GM19452 (cell line): Measurements from ENCODE around the gene MAP3K14.
A peak's percentile ranks its signal among the peaks of the same experiment; 100 is the strongest.

Experiments
- ATAC-seq: cut with Tn5 transposase; IDR thresholded peaks from one replicate; pipeline ENCODE4 v1.9.1; 2021; ENCODE audit not compliant: unreplicated experiment

The MAP3K14 gene

DNA sequence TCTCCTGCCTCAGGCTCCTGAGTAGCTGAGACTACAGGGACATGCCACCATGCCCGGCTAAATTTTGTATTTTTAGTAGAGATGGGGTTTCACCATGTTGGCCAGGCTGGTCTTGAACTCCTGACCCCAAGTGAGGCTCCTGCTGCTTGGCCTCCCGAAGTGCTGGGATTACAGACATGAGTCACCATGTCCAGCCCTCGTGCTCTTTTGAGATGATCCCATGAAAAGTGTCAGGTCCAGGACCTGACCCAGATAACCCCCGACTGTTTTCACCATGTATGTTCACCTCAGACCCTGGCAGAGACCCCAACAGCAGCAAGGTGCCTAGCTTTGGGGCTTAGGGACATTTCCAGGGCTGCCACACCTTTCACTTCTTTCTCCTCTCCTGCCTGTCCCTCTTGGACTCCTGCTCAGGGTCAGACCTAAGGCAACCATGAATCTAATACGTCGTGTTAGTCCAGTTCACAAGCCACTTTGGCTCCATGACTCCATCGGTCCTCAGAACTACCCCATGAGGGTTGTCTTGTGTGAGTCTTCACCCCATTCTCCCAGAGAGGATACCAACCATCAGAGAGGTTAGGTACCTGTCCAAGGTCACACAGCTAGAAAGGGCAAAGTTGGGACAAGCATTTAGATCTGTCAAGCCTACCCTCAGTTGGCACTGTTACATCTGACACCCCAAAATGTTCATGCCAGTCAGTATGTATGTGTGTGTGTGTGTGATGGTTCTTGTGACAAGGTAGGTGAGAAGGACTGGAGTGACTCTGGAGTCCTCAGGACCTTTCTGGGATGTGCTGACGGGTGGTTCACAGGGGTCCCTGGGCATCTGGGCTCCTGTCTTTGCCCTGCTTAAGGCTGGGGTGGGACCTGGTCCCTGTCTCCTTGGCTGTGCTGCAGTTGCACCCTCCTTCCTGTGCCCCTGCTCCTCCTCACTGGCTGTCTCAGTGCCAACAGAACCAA lies 23.1 kb upstream of the MAP3K14 start:
- ATAC-seq = no peak

DNA sequence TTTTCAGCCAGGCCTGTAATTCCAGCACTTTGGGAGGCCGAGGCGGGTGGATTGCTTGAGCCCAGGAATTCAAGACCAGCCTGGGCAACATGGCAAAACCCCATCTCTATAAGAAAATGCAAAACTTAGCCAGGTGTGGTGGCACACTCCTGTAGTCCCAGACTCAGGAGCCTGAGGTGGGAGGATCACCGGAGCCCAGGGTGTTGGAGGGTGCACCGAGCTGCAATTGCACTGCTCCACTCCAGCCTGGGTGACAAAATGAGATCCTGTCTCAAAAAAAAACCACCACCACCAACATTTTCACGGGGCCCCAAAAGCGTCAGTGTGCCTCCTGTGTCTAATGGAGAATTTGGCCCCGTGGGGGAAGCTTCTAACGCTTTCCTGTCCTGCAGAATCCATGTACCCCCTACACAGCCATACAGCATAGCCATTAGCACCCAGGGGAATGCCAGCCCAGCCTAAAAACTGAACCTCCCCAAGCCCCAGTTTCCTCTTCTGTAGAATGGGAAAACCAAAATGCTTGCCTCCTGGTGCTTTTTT lies 22.2 kb upstream of the MAP3K14 start:
- no peak for ATAC-seq

DNA sequence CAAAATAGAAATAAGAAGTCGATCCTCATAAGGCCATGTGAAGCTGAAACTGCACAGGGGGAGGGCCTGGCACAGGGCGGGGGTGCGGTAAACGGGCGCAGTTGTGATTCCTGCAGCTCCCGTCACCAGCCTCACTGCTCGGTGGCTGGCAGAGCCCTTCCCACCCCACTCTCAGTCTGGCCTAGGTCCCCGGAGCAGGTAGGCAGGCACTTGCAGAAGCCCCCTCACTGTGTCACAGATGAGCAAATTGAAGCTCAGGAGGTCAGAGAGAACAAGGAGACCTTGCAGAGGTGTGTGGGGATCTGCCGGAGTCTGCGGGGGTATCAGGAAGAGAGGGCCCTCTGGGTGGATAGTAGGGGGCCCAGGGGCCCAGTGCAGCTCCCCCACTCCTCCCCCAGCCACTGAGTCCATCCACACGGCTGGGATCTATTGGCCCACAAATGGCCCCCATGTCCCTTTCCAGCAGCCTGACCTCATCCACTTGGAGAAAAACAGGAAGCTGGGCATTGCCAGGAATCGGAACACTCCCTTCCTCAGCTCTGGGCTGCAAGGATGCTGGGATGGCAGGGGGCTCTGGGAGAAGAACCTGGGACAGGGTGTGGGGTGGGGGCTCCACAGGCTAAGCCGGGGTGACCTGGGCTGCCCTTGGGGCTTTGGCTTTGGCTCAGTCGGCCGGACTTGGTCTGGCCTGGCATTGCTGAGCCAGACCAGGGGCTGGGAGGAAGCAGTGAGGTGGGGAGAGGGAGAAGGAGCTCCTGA lies 21.4 kb upstream of the MAP3K14 start:
- ATAC-seq = no peak

DNA sequence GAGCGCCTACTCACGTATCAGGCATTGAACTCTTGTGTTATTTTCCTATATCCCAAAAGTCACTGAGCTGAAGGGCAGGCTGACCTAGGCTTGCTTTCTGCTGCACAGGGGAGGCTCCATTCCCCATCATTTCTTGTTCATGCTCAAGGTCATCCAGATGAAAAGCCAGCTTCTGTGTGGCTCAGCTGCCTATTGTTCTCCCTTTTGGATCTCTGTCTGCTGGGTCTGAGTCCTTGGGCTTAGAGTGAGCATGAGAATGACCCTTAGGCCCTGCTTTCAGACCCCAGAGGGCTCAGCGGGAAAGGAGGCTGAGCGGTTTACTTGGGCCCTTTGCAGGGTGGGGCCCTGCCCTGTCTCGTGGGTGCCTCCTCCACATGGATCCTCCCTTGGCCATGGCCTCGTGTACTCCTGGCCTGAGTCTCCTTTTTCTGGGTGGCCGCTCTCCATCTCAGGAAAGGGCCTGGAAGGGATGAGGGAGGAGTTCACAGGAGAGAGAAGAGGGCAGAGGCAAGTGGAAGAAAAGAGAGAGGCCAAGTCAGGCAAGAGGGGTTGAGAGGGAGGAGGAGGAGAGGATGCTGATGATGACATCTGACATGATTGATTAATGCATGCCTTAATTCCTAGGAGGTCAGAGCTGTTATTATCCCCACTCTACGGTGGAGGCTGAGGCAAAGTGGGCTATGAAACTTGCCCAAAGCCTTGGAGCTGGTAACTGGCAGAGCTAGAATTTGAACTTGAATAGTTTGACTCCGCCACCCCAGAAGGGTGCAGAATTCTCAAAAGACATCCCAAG lies 19.8 kb upstream of the MAP3K14 start:
- no peak for ATAC-seq

DNA sequence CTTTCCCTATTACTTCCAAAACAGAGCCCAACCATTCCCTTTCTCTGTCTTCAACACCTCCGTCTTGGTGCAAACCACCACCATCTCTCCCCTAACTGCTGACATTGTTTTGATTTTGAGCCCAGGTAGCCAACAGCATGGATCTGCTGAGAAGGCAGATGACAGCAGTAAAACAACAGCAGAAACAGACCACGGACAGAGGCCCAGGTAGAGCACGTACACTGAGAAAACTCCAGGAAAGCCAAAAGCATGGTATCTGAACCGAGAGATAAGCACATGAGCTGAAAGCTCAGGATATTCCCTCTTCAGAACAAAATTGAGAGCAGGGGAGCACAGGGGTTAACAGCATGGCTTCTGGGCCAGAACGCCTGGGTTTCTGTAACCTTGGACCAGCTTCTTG lies 18.9 kb upstream of the MAP3K14 start:
- ATAC-seq = no peak

DNA sequence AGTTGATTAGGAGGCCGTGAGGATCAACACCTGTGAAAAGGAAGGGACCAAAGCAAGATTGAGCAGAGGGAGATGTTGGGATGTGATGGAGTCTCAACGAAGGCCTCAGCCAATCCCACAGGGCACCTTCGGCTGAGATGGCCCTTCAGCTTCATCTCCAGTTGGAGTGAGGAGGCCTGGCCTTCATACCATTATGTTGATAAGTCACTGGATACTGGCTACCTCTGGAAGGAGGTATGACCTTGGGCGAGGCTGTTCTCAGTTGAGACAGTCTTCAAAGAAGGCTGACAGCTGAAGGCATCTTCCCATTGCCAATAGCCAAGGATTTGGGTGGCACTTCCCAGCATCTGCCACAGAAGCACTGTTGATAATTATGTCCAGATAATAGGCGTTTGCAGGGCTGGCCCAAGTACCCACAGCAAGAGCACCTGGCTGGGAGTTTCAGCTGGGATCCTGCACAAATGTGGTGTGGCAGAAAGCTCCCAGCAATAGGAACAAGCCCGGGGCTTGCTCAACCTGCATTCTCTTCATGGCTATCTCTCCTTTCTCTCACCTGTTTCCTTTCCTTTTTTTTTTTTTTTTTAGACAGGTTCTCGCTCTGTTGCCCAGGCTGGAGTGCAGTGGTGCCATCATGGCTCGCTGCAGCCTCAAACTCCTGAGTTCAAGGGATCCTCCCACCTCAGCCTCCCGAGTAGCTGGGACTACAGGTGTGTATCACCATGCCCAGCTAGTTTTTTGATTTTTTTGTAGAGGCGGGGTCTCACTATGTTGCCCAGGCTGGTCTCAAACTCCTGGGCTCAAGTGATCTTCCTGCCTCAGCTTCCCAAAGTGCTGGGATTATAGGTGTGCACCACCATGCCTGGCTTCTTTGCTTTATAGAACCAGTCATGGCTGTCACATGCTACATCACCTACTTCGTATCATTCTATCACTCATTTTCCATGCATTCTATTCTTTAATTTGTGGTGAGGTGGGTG lies 18.2 kb upstream of the MAP3K14 start:
- no peak for ATAC-seq

DNA sequence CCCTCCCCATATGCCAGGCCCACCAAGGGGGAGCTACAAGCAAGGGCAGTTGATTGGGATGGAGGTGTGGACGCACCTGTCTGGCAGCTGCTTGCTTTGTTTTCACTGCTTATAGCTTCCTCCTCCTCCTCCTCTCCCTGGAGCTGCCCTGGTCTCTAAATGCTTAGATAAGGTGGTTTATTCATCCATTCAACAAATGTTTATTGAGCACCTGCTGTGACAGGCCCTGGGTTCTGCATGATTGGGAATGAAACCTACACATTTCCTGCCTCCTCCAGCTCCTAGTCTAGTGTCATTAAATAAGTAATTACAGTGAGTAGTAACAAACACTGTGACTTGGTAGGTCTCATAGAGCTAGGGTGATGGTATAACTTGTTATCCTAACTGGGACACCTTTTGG lies 17.4 kb upstream of the MAP3K14 start:
- ATAC-seq = no peak

DNA sequence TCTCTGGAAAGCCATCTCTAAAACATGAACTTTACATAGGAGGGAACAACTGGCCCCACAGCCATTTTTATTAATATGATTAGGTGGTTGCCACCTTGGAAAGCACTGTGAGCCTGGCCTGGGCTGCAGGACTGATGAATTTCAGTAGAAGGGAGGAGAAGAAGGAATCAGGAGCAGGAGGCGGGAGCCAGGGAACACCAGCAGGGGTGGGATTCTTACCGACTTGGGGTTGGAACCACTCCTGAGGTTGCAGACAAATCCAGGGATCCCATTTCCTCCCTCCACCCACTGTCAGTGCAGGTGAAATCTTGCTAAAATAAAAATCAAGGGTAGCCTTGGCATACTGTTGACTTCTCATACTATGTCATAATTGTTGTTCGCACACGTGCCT lies 16.9 kb upstream of the MAP3K14 start:
- no peak for ATAC-seq

DNA sequence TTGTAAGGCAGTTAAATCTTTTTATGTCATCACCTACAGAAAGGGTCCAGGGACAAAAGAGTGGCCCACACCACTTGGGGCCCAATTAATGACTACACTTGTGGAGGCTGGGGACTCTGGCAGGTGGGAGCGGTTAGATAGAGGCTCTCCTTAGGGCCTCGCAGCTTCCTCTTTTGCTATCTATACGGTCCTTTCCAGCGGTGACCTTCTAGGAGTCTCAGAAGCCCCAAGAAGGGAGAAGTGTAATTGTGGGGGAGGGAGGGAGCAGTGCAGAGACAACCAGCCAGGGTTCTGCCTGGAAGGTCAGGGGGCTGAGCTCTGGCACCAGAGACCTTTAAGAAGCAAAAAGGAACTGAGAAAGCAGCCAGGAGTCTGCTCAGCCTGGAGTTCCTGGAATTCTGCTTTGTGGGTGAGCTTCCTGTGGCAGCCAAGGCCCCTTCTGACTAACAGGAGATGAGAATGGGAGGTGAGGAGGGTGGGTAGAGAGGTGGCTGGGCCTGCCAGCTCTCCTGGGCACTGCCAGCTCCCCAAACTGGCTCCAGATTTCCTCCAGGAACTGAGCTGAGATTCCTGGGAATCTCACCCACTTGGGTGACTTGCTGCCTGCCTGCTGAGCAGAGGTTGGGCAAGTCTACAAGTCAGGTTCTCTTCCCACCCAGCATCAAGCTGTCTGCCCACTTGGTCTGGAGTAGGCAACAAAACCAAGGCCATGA lies 16.3 kb upstream of the MAP3K14 start:
- ATAC-seq = peak; percentile 52

DNA sequence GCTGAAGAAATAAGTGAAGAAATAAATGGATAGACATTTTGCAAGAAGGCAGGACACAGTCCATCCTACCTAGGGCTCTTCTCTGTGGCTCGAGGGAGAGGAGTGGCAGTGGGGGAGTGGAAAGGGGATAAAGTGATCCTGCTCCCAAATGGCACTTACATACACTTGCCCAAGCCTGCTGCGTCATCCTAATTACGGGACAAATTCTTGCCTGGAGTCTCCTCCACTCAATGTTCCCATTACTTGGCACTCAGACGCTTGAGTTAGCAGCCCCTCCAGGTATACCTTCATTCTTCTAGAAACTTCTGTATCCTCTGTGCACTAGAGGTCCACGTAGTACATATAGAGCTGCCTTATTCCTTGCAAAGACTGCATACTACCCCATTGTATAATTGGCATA lies 15.7 kb upstream of the MAP3K14 start:
- ATAC-seq = no peak

DNA sequence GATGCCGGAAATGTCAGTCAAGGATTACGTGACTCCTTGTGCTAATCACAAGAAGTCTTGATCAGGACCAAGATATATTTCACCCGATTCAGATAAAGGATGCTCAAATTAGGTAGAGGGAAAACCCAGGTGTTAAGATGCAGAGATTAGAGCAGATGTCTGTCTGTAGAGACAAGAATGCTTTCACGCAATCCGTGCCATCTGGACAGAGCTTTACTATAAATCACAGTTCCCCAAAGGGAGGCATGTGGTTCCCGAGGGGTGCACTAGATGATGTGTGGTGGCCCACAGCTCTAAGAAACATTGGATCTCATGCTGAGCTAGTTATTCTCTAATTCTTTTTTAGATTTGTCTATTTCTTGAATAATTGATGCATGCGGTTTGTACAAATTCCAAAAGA lies 9.8 kb upstream of the MAP3K14 start:
- ATAC-seq = no peak

DNA sequence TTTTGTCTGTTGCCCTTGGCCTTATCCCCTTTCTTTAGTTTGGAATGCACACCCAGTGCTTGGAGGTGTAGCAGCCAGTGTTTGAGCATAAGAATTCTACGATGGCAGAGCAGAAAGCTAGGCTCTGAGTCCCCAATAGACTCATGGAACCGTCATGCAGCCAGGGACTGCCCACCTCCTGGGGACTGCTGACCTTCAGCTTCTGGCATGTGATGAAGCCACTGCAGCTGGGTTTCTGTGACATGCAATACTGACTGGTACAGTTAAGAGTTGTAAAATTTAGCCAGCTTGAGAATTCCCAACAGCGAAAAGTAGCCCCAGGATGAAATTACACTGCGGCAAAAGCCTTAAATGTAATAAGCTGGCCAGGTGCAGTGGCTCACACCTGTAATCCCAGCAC lies 9.0 kb upstream of the MAP3K14 start:
- no peak for ATAC-seq

DNA sequence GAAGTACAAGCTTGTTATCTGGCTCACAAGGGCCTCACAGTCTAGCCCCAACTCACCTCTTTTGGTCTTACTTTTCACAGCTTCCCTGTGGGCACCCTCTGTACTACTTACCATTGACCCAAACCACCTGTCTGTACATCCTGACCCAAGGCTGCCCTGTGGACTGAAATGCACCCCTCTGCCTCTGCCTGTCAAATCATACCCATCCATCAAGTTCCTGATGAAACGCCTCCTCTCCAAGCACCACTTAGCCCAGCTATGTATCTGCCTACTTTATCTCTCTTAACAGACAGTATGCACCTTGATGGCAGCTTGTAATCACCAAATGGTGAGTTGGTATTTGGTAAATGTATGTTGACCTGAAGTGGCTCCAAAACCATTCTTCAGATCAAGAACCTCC lies 7.5 kb upstream of the MAP3K14 start:
- no peak for ATAC-seq

DNA sequence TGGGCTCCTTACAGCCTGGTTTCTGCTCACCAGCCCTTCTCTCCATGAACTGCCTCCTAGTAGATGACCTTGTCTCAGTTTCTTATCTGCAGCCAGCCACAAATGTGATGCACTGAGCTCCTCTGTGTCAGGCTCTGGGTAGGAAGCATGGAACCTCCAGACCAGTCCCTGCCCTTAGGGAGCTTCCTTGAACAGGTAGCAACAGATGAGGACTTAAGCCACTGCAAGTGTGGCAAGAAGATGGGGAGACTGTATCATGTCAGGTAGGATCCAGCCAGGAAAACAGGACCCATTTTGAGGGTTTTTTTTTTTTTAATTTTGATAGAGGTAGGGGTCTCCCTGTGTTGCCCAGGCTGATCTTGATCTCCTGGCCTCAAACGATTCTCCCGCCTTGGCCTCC lies 5.3 kb upstream of the MAP3K14 start:
- no peak for ATAC-seq

DNA sequence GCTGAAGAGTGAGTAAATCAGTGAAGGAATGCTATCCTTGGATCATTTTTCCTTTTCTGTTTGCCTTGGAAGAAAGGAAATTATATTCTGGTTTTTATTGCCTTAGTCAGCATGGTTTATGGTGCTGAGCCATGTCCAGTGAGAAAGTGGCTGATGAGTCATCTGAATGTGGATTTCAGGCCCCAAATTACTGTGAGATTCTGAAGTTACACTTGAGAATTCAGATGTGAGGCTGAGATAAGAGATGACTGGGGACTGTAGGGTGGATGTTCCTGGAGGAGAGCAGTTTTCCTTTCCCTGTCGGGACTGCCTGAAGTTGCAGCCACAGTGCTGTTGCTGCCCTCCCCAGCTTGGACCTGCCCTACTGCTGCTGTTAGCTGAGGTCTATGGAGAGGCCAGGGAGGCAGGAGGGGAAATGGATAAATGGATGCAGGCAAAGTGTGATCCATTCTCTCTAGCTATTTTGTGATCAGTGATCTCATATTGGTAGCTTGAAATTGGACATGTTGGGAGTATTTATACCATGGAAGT lies 4.2 kb upstream of the MAP3K14 start:
- no peak for ATAC-seq

DNA sequence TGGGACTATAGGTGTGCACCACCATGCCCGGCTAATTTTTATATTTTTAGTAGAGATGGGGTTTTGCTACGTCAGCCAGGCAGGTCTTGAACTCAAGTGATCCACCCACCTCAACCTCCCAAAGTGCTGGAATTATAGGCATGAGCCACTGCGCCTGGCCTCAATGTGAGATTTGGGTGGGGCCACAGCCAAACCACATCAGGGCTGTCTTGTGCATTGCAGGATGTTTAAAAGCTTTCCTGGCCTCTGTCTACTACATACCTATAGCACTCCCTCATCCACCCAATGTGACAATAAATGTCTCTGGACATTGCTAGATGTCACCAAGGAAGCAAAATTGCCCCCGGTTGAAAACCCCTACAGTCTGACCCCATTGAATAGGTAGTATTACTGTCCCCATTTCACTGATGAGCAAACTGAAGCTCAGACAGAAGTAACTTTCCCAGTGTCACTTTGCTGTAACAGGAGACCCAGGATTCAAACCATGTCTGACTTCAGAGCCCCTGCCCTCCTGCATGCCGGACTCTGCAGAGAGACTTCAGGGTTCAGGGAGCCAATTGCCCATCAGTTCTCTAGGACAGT lies 3.6 kb upstream of the MAP3K14 start:
- no peak for ATAC-seq

DNA sequence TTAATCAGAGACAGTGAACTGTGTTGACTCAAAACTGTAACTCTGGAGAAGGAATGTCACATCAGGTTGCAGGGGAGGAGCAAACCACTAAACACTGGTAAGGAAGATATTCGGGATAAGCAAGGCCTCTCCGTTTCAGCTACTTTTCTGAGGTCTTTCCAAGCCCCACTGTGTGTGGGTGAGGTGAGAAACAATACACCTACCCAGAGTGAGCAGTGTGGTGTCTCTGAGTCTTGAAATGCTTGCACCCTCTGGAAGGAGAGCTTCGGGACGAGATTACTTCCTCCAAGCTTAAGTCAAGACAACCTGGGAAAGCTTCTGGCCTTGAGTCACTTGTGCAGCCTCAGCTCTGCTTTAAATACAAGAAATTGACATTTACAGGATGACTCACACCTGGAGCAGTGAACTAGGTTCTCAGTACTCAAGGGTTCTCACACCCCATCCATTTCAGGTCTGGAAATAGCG lies 2.5 kb upstream of the MAP3K14 start:
- ATAC-seq = no peak

DNA sequence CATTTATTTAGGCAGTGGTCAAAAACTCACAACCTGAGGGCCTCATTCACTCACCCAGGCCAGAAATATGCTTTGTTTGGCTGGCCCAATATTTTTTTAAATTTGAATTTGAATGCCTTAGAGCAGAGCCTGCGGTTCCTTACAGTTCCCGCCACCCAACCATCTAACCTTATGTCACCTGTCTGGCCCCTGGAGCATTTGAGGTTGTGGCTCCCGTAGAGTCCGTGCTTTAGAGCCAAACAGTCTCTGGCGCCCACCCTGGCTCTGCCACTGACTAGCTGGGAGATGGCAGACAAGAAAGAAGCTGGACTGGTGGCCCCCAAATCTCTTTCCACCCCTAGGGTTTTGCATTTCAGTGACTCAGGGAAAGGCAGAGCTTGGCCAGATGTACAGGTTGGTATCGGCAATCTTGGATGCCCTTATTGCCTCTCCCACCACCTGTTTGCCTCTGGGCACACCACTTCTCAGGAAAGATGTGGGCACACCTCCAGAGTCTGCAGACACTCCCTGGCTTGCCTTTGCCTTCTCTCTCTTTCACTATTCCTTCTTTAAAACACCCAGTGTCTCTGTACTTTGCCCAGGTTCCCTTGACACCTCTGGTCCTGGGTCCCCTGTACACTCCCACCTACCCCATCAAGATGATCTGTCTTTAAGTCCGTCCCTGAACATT lies 1.9 kb upstream of the MAP3K14 start:
- no peak for ATAC-seq
